GM19455 (cell line): ENCODE measurements around the gene MPI.
A peak's percentile ranks its signal among the peaks of the same experiment; 100 is the strongest.
"Not testable (repeated sequence)": the region's sequence is repeated elsewhere in the genome, so short reads cannot be mapped to it uniquely, and the experiment has no call there.

Source experiments
- ATAC-seq: cut with Tn5 transposase; IDR thresholded peaks from one replicate; pipeline ENCODE4 v1.9.1; 2021; ENCODE audit not compliant: unreplicated experiment

MPI gene

DNA sequence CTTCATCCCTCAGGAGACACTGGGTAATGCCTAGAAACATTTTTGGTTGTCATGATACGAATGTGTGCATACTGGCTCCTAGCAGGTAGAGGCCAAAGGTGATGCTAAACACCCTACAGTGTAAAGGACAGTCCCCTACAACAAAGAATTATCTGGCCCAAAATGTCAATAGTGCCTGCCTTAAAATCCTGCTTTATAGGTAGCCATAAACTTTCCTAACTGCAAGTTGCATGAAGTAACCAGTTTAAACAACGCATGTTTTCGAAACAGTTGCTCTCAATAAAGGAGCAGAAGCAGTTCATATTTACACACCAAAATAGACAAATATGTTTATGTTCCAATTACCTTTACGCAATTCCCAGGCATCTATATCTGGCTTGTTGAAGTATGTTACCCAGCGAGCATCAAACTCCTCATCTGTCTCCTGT lies 38.9 kb downstream of the MPI start:
- ATAC-seq, result no peak

DNA sequence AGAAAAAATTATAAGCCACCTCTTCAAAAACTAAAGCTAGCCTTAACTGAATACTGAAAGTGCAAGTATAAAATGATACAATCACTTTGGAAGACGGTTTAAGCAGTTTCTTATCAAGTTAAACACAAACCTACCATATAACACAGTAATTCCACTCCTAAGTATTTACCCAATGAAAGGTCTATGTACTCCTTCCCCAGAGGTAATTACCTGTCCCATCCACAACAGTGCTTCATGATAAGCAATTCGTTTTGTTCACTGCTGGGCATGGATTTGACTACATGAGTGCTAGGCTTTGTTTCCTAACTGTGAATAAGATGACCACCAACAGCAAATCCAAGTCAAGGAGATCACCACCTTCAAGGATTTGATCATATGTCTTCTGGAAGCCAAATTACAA lies 43.7 kb downstream of the MPI start:
- no peak for ATAC-seq

GRCh38 chr15:74935193-74935592 lies 45.4 kb downstream of the MPI start:
- not testable (repeated sequence) for ATAC-seq

- ATAC-seq, result no peak
Observed at GRCh38 chr15:74937272-74937589, 47.4 kb downstream of the MPI start.

GRCh38 chr15:74937590-74938371 lies 47.9 kb downstream of the MPI start, which contains the start of gene COX5A:
Gene COX5A, minus strand, starts transcription at chr15:74938073. Its CDS starts 59 bp downstream, at chr15:74938014.
- ATAC-seq, result peak; percentile 87

DNA sequence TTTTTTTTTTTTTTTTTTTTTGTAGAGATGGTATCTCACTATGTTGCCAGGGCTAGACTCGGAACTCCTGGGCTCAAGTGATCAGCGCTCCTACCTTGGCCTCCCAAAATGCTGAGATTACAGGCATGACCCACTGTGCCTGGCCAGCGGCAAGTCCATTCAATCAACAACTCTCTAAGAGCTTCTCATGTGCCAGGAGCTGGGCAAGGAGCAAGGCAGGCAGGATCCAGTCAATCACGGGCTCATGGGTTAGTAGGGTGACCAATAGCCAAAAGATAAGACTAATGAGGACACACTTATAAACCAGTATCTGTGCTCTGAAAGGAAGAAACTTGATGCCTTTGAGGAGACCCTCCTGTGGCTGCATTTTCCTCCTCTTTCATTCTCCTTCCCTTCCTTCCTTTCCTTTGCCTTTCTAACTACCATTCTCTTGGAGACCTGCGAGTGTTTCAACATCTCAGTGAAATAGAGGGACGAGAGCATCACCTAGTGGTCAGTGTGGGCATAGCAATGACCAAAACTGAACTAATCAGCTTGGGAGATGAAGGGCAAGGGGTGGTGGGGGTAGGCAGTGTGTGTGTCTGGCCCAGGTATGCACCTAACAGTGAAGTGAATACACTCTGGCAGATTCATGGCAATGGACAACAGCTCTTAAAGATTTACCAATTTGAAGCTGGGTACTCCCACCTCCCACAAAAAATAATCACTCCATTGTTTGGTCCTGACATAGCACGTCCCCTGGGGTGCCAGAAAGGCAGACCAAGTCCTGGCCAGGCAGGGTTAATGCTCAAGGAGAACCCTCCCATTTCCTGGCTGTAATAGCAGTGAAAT lies 60.5 kb downstream of the MPI start:
- ATAC-seq, result no peak

GRCh38 chr15:74951006-74951405 lies 61.2 kb downstream of the MPI start:
- ATAC-seq, result no peak
